NCI-H2107 treated with DMSO at 0.1 percent for 48 hours (cell line): Measurements from ENCODE around the gene TMEM183A.
A peak's percentile ranks its signal among the peaks of the same experiment; 100 is the strongest.
"Not testable (repeated sequence)": the region's sequence is repeated elsewhere in the genome, so short reads cannot be mapped to it uniquely, and the experiment has no call there.

Experiments used
- DNase-seq: peaks from one replicate; lab custom pipeline; 2025; ENCODE audit not compliant: unreplicated experiment; lab: John Stamatoyannopoulos, UW

TMEM183A gene

DNA sequence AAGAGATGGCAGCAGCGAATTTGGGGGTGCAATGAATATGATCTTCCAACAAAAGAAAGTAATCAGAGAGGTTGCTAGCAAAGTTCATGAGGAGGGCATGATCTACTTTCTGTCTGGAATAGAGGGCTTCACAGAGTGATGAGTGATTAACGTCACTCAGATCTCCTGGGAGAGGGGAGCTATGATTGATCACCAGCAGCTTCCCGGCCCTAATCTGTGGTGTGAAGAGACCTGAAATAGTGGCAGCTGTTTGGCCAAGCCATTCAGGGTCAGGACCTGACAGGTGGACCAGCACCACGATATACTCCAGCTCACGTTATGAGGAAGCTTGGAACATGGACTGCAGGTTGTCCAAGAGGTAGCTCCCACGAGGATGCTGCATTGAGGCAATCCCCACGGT, 19.9 kb upstream of the TMEM183A start:
- DNase-seq, result no peak

DNA sequence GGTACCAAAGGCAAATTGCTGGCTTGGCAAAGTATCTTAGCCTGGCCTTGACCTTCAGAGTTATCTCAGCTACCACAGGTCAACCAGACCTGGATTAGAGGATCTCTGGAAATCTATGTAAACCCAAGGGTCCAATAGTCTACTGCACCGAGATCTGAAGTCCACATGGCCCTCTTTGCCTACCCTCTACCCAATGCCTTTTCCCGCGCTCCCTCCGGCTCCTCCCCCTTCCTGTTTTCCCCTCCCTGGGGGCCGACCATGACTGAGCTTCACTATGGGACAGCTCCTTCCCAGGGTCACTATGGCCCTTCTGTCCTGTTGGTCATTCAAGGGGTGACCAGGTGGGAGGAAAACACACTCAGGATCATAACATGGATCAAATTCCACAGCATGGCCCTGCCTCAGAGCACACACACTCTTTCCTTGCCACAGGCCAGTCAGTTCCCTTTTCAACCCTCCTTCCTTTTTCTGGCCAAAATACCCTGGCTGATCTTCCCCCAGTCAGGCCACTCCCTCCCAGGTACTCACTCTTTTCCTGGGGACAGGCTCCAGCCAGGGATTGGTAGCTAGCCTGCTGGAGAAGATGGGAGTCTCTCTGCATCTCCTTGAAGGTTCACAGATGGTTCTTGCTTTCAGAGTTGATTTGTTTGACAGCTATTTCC, 19.1 kb upstream of the TMEM183A start:
- DNase-seq, result no peak

DNA sequence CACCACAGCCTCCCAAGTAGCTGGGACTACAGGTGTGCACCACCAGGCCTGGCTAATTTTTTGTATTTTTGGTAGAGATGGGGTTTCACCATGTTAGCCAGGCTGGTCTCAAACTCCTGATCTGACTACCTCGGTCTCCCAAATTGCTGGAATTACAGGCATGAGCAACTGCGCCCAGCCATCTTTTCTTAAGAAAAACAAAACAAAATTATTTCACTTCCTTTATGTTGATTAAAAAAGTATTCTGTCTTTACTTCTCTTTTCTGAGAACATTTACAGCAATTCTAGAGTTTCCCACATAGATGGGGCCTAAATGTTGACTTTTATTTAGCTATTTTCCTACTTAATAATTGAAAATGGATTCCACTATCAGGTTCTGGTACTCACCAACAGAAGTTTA, 17.3 kb upstream of the TMEM183A start:
- no peak for DNase-seq

DNA sequence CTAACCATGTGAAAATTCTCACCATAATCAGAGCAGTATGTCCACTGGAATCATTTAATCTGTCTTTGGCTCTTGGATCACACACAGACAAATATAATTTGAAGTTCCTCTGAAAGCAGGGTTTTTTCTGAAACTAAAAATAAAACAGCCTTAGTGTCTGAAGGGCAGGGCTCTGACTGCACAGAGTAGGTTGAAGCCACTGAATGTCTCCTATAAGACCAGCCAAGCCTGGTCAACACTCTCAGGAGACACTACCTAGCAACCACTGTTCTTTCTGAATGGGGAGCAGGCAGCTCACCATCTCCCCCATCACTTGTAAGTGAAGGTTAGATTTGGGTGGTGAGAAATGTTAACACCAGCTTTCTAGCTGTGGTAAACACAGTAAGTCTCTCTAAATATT, 16.1 kb upstream of the TMEM183A start:
- no peak for DNase-seq

DNA sequence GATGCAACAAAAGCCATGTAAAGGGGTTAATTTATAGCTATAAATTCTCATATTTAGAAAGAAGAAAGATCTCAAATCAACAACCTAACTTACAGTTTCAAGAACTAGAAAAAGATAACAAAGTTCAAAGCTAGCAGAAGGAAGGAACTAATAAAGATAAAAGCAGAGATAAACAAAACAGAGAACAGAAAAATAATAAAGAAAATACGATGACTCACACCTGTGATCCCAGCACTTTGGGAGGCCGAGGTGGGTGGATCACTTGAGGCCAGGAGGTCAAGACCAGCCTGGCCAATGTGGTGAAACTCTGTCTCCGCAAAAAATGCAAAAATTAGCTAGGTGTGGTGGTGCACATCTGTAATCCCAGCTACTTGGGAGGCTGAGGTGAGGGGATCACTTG, 12.4 kb upstream of the TMEM183A start:
- DNase-seq, result no peak

DNA sequence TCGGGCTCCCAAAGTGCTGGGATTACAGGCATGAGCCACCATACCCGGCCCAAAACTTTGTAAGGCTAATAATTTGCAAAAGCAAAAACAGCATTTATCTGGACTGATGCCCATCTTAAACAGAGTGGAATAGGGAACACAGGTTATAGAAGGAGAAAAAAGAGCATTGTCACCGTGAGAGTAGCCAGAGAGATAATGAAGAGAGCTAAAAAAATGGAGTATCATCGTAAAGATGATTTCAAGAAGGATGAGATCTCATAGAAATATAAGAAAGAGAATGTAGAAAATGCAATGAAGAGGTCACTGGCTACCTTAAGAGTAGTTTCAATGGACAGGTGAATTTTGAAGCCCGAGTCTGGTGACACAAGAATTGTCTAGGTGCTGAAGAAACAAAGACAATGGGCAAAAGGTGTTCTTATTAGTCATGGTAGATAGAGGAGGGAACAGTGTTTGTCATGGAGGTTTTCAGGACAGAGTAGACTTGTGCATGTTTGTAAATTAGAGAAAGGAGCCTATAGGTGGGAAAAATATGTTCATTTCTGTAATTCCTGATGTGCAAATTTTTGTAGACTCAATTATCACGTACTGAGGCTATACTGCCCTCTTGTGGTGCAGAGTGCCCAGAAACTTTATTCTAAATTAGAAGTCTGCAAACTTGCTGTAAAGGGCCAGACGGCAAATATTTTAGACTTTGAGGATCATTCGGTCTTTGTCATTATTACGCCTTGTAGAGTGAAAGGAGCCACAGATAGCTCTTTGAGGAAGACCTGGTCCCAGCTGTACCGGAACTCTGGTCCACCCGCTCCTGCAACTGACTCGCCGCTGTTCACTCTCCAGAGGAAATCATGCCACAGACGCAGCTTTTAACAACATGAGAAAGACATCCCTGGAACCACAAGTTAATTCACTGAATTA, 8.1 kb upstream of the TMEM183A start:
- peak; percentile 57 for DNase-seq

DNA sequence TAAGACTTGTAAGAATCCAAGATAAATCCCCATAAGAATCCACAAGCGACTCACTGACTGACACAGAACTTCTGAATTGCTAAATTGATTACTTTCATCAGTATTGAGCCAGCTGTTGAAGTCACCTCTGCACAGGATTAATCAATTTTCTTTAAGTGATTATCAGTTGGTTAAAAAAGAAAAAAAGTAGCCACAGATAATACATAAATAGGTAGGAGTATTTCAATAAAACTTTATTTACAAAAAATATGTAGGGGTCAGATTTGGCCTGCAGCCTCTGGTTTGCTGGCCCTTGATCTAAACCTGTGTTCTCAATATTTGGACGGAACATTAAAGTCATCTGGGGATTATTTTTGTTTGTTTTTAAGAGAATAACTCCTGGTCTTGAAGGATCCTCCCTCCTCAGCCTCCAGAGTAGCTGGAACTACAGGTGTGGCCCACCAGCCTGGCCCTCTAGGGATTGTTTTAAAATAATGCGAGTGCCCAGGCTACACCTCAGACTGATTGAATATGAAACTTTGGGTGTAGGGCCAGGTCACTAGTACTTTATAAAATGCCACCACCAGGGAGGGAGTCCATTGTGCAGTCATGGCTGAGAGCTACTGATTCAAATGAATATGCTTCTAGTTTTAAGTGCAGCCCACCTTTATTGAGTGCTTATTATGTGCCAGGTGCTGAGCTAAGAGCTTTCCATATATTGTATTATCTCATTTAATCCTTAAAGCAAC, 6.8 kb upstream of the TMEM183A start:
- DNase-seq, result no peak

DNA sequence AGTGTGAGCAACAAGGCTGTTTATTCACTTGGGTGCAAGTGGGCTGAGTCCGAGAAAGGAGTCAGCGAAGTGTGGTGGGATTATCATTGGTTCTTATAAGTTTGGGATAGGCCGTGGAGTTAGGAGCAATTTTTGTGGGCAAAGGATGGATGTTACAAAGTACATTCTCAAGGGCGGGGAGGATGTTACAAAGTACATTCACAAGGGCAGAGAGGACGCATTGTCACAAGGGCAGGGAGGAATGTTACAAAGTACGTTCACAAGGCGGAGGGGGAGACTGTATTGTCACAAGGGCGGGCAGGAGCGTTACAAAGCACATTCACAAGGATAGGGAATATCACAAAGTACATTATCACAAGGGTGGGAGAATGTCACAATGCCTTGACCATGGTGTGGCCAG, 5.2 kb upstream of the TMEM183A start:
- no peak for DNase-seq

DNA sequence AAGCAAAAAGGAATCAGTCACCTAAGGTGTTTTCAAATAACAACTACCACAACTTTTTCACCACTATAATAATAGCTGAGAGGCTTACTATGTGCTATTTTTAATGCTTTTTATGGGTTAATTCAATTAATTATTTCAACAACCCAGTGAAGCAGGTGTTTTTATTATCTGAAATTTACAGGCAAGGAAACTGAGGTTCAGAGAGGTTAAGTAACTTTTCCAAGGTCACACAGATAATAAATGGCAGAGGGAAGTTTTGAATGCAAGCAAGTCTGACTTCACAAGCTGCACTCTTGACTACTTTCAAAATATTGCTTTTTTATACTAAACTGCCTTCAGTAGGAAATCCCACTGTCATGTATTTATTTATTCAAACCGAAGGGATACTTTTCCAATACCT, 4.2 kb upstream of the TMEM183A start:
- no peak for DNase-seq

DNA sequence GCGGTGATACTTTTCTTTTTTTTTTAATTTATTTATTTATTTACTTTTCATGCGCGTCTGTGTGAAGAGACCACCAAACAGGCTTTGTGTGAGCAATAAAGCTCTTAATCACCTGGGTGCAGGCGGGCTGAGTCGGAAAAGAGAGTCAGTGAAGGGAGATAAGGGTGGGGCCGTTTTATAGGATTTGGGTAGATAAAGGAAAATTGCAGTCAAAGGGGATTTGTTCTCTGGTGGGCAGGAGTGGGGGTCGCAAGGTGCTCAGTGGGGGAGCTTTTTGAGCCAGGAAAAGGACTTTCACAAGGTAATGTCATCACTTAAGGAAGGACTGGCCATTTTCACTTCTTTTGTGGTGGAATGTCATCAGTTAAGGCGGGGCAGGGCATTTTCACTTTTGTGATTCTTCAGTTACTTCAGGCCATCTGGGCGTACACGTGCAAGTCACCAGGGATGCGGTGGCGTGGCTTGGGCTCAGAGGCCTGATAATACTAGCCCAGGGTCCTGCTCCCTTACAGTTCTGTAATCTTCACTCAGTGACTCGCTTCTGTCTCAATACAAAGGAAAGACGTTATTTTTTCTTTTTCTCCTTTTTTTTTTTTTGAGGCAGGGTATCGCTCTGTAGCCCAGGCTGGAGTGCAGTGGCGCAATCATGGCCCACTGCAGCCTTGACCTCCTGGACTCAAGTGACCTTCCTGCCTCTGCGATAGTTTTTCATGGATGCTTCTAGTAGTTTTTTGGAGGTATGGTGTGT, 1.6 kb upstream of the TMEM183A start:
- not testable (repeated sequence) for DNase-seq

DNA sequence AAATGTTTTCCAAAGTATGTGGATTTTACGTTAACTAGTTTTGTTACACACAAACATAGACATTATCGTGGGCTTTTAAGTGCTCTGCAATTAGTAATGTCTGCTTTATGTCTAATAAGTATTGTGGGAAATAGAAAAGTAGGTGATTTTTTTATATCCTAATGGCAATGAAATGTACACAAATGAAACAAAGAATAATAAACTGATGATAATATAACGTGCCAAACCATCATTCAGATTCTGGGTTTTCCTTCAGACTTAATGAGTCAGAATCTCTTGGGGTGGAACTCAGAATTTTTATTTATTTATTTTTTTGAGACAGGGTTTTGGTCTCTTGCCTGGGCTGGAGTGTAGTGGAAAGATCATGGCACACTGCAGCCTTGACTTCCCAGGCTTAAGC, 2.0 kb downstream of the TMEM183A start:
- DNase-seq, result no peak

DNA sequence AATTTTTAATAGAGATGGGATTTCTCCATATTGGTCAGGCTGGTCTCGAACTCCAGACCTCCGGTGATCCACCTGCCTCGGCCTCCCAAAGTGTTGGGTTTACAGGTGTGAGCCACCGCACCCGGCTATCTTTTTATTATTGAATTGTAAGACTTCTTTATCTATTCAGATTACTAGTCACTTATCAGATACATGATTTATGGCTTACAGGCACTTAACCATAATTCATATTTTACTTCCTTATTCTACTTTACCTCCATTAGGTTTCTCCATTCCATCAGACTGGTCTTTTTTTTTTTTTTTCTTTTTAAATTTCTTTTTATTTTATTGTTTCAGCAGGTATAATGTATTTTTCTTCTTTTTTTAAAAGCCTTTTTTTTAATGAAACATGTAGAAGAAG, 4.4 kb downstream of the TMEM183A start:
- no peak for DNase-seq

DNA sequence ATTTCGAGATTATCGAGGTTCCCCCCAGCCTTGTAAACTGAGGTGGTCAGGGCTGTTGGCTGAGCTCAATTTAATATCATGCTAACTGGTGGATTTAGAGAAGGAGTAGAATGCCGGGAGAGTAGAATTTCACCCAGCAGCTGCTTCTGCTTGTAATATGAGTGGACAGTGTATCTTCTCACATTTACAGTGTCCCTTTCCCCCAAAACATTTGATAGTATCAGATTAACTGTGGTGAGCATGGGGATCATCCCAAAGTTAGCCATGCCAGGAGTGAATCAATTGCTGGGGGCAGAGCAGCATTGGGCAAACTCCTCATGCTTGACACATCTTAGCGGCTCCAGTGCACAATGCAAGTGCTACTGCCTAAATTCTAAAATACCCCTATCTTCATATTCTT, 9.9 kb downstream of the TMEM183A start:
- no peak for DNase-seq

DNA sequence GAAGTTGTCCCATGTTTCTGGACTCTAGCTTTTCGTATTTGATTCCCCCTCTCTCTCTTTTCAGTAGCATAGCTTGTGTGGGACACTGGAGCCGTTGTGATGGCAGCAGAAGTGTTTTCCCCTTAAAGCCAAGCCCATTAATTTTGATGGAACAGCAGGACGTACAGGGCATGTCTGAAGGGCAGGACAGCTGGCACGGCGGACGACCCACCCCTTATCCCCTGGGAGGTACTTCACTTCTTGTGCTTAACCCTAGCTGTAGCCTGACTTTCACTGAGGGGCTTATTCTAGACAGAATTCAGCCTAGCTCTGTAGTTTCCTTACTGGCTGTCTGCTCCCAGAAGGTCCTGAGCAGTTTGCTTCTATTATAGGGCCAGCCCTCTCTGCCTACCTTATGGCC, 10.5 kb downstream of the TMEM183A start:
- no peak for DNase-seq

DNA sequence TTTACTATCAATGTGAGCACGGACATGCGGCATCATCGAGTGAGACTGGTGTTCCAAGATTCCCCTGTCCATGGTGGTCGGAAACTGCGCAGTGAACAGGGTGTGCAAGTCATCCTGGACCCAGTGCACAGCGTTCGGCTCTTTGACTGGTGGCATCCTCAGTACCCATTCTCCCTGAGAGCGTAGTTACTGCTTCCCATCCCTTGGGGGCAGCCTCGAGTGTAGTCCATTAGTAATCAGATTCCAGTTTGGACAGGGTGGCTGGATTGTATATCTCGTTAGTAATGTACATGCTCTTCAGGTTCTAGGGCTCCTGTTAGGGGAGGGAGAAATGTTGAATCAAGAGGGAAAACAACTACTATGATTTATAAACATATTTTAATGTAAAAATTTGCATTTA, 15.7 kb downstream of the TMEM183A start:
- not testable (repeated sequence) for DNase-seq

DNA sequence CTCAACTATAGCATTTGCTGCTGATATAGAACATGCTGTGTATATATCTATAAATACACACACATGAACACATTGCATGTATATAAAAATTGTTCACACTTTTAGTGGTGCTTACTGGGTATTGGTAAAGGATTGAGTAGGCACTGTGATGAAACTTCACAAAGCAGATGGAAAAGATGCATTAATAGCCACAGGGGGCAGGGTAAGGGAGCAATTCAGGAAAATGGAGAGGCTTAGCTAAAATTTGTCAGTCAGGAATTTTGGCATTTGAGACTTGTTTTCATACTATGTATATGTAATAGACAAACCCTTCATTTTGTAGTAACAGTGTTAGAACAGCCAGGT, 18.5 kb downstream of the TMEM183A start:
- no peak for DNase-seq

DNA sequence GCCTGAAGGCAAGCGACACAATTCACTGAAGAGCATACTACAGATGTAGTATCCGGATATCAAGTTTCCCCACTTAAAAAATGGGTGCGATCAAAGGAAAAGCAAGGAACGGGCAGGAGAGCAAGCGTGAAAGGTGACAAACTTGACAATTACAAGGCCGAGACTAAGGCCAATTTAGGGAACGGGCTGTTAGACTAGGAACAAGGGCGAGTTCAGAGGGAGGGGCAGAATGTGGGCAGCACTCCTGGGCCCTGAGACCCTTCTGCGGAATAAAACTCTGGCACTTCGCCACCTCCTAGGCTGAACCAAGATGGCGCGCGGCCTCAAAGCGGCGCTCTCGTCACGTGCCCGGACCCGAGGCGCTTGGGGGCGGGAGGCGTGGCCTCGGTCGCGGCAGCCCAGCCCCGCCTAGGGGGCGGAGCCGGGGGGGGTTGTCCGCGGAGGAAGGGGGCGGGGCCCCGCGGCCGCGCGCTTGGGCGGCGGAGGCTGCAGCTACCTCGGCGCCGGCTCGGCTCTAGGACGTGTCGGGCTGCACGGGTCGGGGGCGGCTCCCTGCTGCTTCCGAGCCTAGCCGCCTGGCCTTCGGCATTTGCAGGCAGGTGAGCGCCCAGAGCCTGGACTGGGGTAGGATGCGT, 19.0 kb downstream of the TMEM183A start, which contains the start of gene PPFIA4:
Gene PPFIA4, plus strand, starts transcription at position 461 of the 635 bp plus-strand sequence. CDS start 12,518 bp downstream, outside the sequence.
- DNase-seq, result peak; percentile 96

DNA sequence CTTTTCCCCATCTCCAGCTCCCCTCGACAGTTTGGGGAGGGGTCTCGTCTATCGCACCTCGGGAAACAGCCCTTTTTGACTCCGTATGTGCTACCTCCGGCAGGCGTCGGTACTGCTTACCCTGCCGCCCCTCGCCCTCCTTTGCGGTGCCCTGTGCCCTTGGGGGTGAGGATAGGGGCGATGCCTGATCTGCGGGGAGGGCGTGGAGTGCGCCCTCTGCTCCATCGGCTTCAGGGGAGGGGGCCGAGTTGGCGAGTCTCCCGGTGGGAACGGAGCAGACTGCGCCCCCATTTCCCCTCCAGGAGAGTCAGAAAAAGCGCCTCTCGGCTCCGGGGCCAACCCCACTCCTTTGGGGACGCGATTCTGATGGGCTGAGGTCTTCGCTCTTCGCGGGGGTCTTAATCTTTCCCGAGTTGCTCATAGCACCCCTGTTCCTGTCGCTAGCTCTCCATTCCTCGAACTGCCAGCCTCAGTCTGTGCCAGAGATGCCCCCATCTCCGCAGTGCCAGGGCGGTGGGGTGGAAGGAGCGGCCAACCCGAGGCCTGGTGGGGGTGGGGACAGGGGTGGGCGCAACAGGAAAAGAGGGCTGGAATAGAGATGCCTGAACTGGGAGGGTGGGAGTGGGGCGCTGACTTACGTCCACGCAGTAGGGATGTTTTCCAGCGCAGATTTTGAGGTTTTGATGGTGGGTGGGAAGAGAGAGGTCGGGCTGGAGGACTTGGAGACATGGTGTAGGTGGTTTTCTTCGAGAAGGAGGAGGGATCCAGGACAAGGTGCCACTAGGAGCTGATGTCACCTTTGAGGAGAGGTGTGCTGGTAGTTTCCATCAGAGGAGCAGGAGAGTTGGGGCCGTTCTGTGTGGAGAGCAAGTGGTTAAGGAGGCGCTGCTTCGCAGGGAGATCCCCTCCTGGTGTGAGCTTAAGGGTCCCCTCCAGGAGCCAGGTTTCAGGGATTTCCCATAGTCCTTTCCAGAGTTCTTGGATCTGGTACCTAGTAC, 19.8 kb downstream of the TMEM183A start:
- no peak for DNase-seq

DNA sequence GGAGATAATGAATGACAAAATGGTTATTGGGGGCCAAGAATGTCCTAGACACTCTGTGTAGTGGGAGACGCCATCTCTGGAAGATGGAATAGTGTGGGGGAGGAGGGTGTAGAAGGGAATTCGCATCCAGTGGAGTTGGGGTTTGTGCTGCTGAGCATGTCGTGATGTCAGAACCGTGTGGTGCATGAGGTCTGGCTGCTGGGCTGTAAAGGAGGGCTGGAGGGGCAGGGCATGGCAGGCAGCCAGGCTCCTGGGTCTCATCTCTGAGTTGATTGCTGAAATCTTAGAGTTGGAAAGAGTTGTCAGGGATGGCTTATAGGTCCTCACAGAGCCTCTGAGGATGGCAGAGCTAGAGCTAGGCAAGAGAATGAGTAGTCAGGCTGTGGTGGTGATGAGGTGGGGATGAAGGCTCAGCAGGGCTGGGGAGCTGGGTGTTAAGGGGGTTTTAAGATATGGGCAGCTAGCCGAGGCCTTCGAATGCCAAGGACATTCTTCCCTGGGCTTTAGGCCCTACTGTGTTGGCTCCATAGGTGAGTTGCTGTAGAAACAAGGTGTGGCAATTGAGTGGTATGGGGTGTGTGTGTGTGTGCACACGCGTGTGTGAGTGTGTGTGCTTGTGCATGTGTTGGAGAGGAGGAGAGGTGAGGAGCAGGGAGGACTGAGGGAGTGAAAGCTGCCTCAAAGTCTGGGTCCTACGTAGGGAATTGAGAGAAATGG, 21.1 kb downstream of the TMEM183A start:
- DNase-seq, result no peak
